HEK293 (cell line): ENCODE data around the gene DCAF10.

ENCODE experiments used
- HOXA7 ChIP-seq: sonication (generic); formaldehyde crosslinking; IDR thresholded peaks from 2 replicates; pipeline ENCODE4 v1.8.1; 2022; ENCODE audit warnings: missing genetic modification reagents, borderline replicate concordance
- SCRT1 ChIP-seq: fragments of 450-650 bp; formaldehyde crosslinking; IDR thresholded peaks from 2 replicates; pipeline ENCODE4 v1.5.1; 2016; ENCODE audit warnings: missing biosample characterization, missing genetic modification characterization, borderline replicate concordance
- ZFHX2 ChIP-seq: fragments of 450-650 bp; formaldehyde crosslinking; conservative IDR thresholded peaks from 2 replicates; pipeline ENCODE4 v1.5.1; 2016; ENCODE audit warnings: missing biosample characterization, missing genetic modification characterization
- ZNF707 ChIP-seq: fragments of 450-650 bp; formaldehyde crosslinking; IDR thresholded peaks from 2 replicates; pipeline ENCODE4 v1.5.1; 2016; ENCODE audit warnings: missing biosample characterization, missing genetic modification characterization
- ZSCAN30 ChIP-seq: fragments of 450-650 bp; IDR thresholded peaks from 2 replicates; pipeline ENCODE4 v1.5.1; 2018; ENCODE audit warnings: missing biosample characterization, mild to moderate bottlenecking, missing genetic modification characterization, moderate library complexity
- TF ChIP-seq, protein P1 (sequence below): fragments of 450-650 bp; formaldehyde crosslinking; IDR thresholded peaks from 2 replicates; pipeline ENCODE4 v1.5.1; 2016; ENCODE audit warnings: missing biosample characterization, missing genetic modification characterization

DNA sequence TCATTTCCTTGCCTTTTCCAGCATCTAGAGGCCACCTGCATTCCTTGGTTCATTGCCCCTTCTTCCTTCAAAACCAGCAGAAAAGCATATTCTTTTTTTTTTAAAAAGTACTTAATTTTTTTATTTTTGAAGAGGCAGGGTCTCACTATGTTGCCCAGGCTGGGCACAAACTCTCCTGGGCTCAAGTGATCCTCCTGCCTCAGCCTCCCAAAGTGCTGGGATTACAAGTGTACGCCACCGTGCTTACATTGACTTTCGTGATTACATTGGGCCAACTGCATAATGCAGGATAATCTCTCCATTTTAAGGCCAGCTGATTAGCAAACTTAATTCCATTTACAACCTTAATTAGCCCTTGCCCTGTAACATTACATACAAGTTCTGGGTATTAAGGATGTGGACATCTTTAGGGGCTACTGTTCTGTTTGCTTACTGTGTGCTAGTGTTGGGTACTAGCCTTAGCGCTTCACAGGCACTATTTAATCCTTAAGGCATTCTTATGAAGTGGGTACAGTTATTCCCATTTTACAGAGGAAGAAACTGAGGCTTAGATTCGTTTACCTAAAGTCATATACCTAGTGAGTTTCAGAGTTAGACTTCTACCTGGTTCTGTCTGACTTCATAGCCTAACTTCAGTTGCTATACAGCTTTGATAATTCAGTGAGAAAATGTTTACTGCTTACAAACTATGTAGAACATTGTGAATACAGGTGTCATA lies 69.6 kb downstream of the DCAF10 start:
- no peak for TF ChIP-seq ZFHX2 (tag by site-specific recombination)
- no peak for TF ChIP-seq ZNF707 (tag by site-specific recombination)
- TF ChIP-seq SCRT1: no peak
- no peak for TF ChIP-seq HOXA7 (CRISPR knock-in tag)
- no peak for TF ChIP-seq ZSCAN30
- TF ChIP-seq, protein P1, sequence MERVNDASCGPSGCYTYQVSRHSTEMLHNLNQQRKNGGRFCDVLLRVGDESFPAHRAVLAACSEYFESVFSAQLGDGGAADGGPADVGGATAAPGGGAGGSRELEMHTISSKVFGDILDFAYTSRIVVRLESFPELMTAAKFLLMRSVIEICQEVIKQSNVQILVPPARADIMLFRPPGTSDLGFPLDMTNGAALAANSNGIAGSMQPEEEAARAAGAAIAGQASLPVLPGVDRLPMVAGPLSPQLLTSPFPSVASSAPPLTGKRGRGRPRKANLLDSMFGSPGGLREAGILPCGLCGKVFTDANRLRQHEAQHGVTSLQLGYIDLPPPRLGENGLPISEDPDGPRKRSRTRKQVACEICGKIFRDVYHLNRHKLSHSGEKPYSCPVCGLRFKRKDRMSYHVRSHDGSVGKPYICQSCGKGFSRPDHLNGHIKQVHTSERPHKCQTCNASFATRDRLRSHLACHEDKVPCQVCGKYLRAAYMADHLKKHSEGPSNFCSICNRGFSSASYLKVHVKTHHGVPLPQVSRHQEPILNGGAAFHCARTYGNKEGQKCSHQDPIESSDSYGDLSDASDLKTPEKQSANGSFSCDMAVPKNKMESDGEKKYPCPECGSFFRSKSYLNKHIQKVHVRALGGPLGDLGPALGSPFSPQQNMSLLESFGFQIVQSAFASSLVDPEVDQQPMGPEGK (tag by site-specific recombination): no peak
